ENCODE results near the gene CAPNS1.

Gene CAPNS1

DNA sequence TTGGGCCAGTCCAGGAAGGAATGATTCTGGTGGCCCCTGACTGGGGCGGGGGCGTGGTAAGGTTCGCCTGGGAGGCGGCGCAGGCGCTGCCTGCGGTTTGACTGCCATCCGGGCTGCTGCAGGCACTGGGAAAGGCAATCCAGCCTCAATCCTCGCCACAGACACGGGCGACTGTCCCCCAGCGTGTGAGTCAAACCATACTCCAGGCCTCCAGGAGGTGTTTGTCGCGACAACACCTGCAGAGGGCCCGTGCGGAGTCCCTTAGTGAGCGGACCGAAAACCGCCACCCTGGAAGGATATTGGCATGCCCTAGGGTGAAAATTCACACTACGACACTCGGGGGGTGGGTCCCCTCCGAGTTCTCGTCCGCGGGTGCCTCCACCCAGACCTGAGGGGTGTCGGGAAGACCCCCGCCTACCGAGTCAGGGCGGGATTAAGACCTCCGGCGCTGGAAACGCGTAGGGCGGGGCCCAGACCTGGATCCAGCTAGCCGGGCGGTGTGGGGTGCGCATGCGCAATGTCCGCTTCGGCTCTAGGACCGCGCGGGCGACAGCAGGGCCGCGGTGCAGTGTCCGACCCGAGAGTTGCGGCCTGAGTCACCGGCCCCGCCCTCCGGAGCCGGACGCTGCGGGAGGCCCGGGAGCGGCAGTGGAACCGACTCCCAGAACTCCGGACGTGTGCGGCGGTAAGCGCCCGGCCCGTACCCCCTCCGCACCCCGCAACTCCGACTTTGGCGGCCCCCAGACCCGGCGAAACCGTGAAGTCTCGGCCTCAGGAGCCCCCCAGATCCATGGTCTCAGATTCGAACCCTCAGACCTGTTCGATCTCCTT lies at the start of gene CAPNS1:
Gene CAPNS1, plus strand, starts transcription at position 594 of the 831 bp plus-strand sequence. CDS start 946 bp downstream, outside the sequence.
- peak within 1 kb of the TSS; percentile 100 for H3K4me3 ChIP-seq (ENCODE audit: control insufficient read depth, low read depth, low read length)
- TF ChIP-seq, protein P1, sequence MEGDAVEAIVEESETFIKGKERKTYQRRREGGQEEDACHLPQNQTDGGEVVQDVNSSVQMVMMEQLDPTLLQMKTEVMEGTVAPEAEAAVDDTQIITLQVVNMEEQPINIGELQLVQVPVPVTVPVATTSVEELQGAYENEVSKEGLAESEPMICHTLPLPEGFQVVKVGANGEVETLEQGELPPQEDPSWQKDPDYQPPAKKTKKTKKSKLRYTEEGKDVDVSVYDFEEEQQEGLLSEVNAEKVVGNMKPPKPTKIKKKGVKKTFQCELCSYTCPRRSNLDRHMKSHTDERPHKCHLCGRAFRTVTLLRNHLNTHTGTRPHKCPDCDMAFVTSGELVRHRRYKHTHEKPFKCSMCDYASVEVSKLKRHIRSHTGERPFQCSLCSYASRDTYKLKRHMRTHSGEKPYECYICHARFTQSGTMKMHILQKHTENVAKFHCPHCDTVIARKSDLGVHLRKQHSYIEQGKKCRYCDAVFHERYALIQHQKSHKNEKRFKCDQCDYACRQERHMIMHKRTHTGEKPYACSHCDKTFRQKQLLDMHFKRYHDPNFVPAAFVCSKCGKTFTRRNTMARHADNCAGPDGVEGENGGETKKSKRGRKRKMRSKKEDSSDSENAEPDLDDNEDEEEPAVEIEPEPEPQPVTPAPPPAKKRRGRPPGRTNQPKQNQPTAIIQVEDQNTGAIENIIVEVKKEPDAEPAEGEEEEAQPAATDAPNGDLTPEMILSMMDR (conservative IDR thresholded peaks at IDR 0.05; ENCODE audit: control insufficient read depth, insufficient read depth, low read depth, low read length) = no peak
- peak; percentile 93 for DNase-seq (ENCODE audit: low read depth)

DNA sequence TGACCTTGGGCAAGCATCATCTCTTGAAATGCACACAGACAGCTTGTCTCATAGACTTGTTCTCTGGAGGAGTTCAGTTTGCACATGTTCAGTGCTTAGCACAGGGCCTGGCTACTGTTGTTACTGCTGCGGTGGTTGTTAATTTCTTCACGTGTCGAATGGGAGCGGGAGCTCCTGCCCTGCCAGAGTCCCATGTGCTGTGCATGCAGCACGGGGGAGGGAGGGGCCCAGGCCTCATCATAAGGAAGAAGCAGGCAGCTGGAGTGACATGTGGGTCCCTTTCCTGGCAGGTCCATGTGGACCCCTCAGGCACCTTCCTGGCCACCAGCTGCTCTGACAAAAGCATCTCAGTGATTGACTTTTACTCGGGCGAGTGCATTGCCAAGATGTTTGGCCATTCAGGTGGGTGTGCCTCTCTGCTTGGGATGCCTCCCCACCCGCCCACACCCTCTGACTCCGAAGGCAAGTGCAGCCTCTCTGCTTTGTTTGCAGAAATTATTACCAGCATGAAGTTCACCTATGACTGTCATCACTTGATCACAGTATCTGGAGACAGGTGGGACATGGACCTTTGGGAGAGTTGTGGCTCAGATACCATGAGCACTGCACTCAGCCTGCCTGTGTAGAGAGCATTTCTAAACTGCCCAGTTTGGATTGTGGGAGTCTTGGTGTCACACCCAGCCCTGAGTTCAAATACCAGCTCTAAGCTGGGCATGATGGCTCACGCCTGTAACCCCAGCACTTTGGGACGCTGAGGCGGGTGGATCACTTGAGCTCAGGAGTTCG lies 48.8 kb upstream of the CAPNS1 start:
- TF ChIP-seq, protein P1 (conservative IDR thresholded peaks at IDR 0.05; ENCODE audit: control insufficient read depth, insufficient read depth, low read depth, low read length) = no peak
- no peak for DNase-seq (ENCODE audit: low read depth)
- no peak overlapping the region for H3K4me3 ChIP-seq (ENCODE audit: control insufficient read depth, low read depth, low read length)

DNA sequence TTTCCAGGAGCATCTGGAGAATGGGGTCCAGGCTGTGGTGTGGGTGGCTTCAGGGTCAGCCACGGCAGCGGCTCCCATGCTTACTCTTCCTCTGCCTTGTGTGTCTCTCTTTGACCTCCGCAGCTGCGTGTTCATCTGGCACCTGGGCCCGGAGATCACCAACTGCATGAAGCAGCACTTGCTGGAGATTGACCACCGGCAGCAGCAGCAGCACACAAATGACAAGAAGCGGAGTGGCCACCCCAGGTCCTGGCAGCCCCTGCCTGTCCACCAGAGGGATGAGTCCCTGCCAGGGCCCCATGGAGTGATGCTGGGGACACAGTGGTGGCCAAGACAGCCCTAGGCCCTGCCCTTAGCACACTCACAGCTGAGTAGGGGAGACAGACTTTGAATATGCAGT lies 47.3 kb upstream of the CAPNS1 start:
- DNase-seq (ENCODE audit: low read depth) = no peak
- TF ChIP-seq, protein P1 (conservative IDR thresholded peaks at IDR 0.05; ENCODE audit: control insufficient read depth, insufficient read depth, low read depth, low read length) = no peak
- no peak overlapping the region for H3K4me3 ChIP-seq (ENCODE audit: control insufficient read depth, low read depth, low read length)

DNA sequence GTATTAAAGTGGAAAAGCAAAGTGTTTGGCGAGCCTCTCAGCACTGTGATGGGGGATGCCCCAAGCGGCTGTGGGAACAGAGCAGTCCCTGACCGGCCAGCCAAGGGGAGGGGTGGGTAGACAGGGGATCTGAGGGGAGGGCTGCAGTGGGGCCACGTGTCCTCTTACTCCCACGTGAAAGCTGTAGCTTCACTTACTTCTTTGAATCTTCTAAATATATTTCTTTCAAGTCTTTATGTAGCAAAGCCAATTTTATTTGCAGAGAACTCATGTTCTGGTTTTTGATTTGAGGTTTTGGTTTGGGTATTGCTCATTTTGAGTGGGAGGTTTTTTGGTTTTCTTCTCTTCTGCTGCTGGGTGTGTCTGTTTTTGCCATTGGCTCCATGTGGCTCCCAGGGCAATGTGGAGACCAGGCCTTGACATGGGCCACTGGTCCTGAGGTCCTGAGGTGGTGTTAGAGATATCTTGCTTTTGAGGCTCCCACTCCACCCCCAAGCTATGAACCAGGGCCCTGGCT lies 46.7 kb upstream of the CAPNS1 start:
- DNase-seq (ENCODE audit: low read depth) = peak; percentile 17
- TF ChIP-seq, protein P1 (conservative IDR thresholded peaks at IDR 0.05; ENCODE audit: control insufficient read depth, insufficient read depth, low read depth, low read length) = no peak
- H3K4me3 ChIP-seq (ENCODE audit: control insufficient read depth, low read depth, low read length) = no peak overlapping the region

DNA sequence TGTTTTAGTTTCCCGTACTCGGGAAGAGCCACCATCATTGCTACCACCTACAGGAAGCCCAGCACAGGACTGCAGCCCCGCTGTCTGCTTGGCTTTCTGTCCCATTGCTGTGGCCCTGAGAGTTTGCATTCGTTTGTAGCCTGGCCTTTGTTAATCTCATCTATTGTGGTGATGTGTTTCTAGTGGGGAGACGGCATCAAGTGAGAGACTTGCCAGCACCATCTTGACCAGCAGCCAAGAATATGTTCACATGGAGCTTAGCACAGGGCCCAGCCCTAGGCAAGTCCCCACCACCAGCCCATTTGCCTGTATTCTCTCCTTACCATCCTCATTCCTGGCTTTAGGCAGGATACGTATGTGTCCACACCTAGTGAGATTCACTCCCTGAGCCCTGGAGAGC lies 46.2 kb upstream of the CAPNS1 start:
- H3K4me3 ChIP-seq (ENCODE audit: control insufficient read depth, low read depth, low read length) = no peak overlapping the region
- TF ChIP-seq, protein P1 (conservative IDR thresholded peaks at IDR 0.05; ENCODE audit: control insufficient read depth, insufficient read depth, low read depth, low read length) = no peak
- no peak for DNase-seq (ENCODE audit: low read depth)

DNA sequence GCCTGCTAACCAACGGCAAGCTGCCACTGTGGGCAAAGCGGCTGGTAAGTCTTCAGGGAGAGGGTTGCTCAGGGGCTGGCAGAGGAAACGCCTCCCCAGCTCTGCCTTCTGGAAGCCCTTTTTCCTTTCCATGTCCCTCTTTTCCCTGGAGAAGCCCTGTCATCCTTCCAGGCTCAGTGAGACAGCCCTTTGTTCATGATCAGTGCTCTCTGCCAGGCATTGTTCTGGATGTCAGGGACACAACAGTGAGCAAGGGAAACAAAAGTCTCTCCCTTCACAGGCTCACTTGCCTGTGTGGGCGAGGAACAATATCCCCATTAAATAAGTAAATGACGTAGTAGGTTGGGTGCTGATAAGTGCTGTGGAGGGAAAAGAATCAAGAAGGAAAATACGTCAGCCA lies 42.8 kb upstream of the CAPNS1 start:
- TF ChIP-seq, protein P1 (conservative IDR thresholded peaks at IDR 0.05; ENCODE audit: control insufficient read depth, insufficient read depth, low read depth, low read length) = no peak
- H3K4me3 ChIP-seq (ENCODE audit: control insufficient read depth, low read depth, low read length) = no peak overlapping the region
- no peak for DNase-seq (ENCODE audit: low read depth)
